ACC112 (cell line): Measurements from ENCODE around the gene SLC10A6.

Experiments used
- H2AFZ ChIP-seq: fragments of 200-600 bp; sonication (generic); one replicate; pipeline ENCODE4 v1.6.0; 2017; ENCODE audit warnings: antibody characterized with exemption, low read length; ENCODE audit not compliant: unreplicated experiment
- H3K27ac ChIP-seq: fragments of 200-600 bp; sonication (generic); 2 replicates; pipeline ENCODE4 v1.5.1; 2014; ENCODE audit warnings: low read depth, mild to moderate bottlenecking, antibody characterized with exemption, low read length, moderate library complexity
- H3K27me3 ChIP-seq: fragments of 200-600 bp; sonication (generic); 2 replicates; pipeline ENCODE4 v1.6.1; 2014; ENCODE audit warnings: mild to moderate bottlenecking, antibody characterized with exemption, low read length, moderate library complexity, mixed read lengths; ENCODE audit not compliant: insufficient read depth
- H3K36me3 ChIP-seq: fragments of 200-600 bp; sonication (generic); 2 replicates; pipeline ENCODE4 v1.6.1; 2016; ENCODE audit warnings: mild to moderate bottlenecking, antibody characterized with exemption, low read length, moderate library complexity, mixed read lengths; ENCODE audit not compliant: insufficient read depth
- H3K4me1 ChIP-seq: fragments of 200-600 bp; sonication (generic); one replicate; pipeline ENCODE4 v1.6.1; 2016; ENCODE audit warnings: low read length, mixed read lengths; ENCODE audit not compliant: insufficient read depth, unreplicated experiment, control insufficient read depth
- H3K4me3 ChIP-seq: fragments of 200-600 bp; sonication (generic); 2 replicates; pipeline ENCODE4 v1.5.1; 2014; ENCODE audit warnings: mild to moderate bottlenecking, low read depth, low read length
- H3K79me2 ChIP-seq: fragments of 200-600 bp; sonication (generic); one replicate; pipeline ENCODE4 v1.6.0; 2016; ENCODE audit warnings: low read length; ENCODE audit not compliant: control insufficient read depth, unreplicated experiment, insufficient read depth

SLC10A6 gene, protein sequence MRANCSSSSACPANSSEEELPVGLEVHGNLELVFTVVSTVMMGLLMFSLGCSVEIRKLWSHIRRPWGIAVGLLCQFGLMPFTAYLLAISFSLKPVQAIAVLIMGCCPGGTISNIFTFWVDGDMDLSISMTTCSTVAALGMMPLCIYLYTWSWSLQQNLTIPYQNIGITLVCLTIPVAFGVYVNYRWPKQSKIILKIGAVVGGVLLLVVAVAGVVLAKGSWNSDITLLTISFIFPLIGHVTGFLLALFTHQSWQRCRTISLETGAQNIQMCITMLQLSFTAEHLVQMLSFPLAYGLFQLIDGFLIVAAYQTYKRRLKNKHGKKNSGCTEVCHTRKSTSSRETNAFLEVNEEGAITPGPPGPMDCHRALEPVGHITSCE

DNA sequence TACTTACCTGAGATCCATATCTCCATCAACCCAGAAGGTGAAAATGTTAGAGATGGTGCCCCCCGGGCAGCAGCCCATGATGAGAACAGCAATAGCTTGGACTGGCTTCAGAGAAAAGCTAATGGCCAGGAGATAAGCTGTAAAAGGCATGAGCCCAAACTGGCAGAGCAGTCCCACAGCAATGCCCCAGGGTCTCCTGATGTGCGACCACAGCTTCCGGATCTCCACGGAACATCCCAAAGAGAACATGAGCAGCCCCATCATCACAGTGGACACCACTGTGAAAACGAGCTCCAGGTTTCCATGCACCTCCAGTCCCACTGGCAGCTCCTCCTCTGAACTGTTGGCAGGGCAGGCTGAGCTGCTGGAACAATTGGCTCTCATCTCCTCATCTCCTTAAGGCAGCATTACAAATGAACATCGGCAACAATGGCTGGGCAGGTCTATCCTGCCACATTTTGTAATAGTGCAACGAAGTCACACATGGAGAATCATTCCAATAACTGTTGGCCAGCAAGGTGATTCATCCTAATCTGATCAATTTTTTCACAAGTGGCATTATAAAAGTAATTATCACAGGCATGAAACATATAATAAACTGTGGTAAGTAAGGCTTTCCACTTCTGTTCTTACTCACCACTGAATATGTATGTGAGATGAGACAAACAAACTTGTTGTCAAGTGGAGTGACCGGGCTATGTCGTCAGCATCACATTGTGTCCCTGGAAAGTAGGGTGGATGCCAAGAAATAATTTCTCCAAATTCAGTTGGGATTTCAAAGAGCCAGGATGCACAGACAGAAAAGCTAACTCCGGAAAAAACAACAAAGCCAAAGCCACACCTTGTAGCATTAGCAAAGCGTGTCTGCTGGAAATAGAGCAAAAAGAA is at the start of gene SLC10A6:
TSS of gene SLC10A6 (minus strand) at position 653 of the 888 bp plus-strand sequence. CDS start at position 384, 269 bp downstream.
- Histone ChIP-seq H3K36me3 (no peaks in the 10 kb centered on the region), H3K27me3 (peaks cover 8% of the 10 kb centered on the region; the same call in 1 of the 2 replicates), H3K27ac (no peak within 1 kb of the TSS), H3K4me1 (no peaks in the 10 kb centered on the region), H3K79me2 (no peaks in the 10 kb centered on the region), H2AFZ (no peak within 1 kb of the TSS), H3K4me3 (no peak within 1 kb of the TSS)

DNA sequence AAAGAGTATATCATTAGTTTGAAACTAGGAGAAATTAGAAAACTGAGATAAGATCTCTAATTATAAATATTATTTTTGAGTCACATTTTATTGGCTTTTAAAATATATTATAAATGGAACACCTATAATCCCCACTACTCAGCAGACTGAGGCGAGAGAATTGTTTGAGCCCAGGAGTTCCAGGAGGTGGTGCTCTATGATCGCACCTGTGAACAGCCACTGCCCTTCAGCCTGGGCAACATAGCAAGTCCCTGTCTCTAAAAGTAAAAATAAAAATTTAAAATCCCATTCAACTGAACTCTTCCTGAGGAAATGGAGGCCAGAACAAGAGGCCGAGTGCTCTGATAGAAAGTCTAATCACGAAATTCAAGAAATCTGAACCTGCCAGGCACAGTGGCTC is 49.4 kb upstream of the SLC10A6 start:
- peaks cover 12% of the 10 kb centered on the region for H3K4me1 ChIP-seq
- H3K79me2 ChIP-seq: no peaks in the 10 kb centered on the region
- H2AFZ ChIP-seq: no peak overlapping the region
- H3K27me3 ChIP-seq: no peaks in the 10 kb centered on the region
- H3K4me3 ChIP-seq: no peak overlapping the region
- H3K36me3 ChIP-seq: no peaks in the 10 kb centered on the region
- no peak overlapping the region for H3K27ac ChIP-seq

DNA sequence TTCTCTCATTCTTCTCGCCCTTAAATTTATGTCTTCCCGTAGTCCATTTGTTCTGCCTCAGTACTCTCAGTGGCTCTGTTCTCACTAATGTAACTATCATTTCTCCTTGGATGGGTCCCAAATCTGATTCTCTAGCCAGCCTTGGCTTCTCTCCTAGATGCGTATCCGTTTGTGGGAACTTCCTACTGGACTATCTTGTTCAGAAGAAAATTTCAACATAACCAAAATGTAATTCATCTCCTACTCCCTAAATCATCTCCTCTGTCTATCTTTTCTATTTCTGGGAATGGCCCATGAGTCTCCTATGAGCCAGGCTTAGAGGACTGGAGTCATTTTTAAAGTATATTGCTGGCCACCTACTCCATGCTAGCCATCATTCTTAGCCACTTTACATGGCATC is 47.4 kb upstream of the SLC10A6 start:
- Histone ChIP-seq H3K27me3 (no peaks in the 10 kb centered on the region), H3K79me2 (no peaks in the 10 kb centered on the region), H3K27ac (no peak overlapping the region), H3K4me3 (no peak overlapping the region), H3K36me3 (no peaks in the 10 kb centered on the region), H2AFZ (no peak overlapping the region), H3K4me1 (peaks cover 12% of the 10 kb centered on the region)

DNA sequence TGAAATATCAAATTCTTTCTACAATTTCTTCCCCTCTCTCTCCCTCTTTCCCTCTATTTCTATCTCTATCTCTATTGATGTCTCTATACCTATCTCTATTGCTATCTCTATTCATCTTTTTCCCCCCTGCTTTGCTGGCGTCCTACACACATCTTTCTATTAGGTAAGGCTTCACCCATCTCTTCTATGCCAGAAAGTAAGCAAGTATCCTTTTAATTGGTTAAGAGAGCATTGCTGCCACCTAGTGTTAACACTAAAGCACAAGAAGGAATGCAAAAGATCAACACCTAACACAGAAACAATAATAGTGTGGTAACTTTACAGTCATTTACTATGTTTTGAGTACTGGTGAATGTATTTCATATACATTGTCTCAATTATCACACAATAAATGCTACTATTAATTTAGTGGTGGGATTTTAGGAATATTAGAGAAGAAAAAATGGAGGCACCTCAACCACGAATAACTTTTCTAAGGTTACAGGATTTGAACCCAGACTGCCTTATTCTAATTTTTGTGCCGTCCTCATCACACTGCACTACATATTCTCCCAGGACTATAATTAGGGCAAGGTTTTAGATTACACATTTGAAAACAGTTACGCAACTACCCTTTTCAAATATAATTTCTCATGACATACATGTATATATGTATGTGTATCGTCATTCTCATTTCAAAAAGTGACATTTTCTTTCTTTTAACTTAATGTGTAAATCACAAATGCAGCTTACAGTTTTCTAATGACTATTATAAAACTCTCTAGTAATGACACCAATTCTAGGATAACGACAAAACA is 46.7 kb upstream of the SLC10A6 start:
- no peak overlapping the region for H2AFZ ChIP-seq
- no peaks in the 10 kb centered on the region for H3K27me3 ChIP-seq
- H3K4me3 ChIP-seq: no peak overlapping the region
- no peaks in the 10 kb centered on the region for H3K79me2 ChIP-seq
- H3K4me1 ChIP-seq: peaks cover 12% of the 10 kb centered on the region
- H3K36me3 ChIP-seq: no peaks in the 10 kb centered on the region
- H3K27ac ChIP-seq: no peak overlapping the region

DNA sequence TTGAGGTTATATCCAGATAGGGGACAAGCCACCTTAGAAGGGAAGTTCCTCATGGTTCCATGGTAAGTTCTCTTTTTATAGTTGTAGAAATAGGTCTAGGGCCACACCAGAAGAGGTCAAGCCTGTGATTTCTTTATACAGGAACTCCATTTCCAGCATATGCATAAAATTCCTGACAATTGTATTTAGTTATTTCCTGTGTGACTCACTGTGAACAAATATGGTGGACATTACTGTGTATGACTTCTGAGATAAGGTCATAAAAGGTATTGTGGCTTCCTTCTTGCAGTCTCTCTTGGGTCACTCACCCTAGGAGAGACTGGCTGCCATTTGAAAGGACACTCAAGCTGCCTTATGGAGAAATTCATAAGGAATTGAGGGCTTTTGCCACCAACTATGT is 45.3 kb upstream of the SLC10A6 start:
- Histone ChIP-seq H2AFZ (peak overlapping the region; percentile 76), H3K36me3 (no peaks in the 10 kb centered on the region), H3K4me3 (no peak overlapping the region), H3K79me2 (no peaks in the 10 kb centered on the region), H3K4me1 (peaks cover 12% of the 10 kb centered on the region), H3K27ac (peak overlapping the region; percentile 16), H3K27me3 (no peaks in the 10 kb centered on the region)

DNA sequence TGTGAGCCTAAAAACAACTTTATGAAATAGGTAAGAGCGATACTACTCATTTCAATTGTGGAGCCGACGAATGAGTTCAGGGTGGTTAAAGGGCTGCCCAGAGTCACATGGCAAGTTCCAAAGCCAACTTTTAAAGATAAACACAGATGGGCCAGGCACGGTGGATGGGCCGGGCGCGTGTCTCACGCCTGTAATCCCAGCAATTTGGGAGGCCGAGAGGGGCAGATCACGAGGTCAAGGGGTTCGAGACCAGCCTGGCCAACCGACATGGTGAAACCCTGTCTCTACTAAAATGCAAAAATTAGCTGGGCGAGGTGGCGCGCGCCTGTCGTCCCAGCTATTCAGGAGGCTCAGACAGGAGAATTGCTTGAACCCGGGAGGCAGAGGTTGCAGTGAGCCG is 44.0 kb upstream of the SLC10A6 start:
- Histone ChIP-seq H2AFZ (no peak overlapping the region), H3K27ac (no peak overlapping the region), H3K4me3 (peak overlapping the region; percentile 90)

DNA sequence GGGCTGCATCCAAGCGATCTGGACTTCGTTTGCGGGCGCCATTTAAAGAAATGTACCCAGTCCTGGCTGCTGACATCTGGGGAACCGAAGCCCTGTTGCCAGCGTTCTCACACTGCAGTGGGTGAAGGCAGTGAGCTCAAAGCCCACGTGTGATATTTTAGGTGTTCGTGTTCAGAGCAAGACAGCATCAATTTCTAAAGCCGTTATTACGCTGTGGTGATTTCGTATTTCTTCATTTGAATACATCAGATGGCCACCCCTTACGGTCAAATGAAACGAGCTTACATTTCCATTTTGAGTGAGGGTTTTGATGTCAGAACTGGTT is 43.4 kb upstream of the SLC10A6 start:
- Histone ChIP-seq H3K36me3 (no peaks in the 10 kb centered on the region), H3K4me3 (peak overlapping the region; percentile 90), H2AFZ (peak overlapping the region; percentile 86), H3K27ac (no peak overlapping the region), H3K79me2 (no peaks in the 10 kb centered on the region), H3K27me3 (no peaks in the 10 kb centered on the region), H3K4me1 (peaks cover 12% of the 10 kb centered on the region)

More for the DNA sequence above, 44.0 kb upstream of the SLC10A6 start:
- Histone ChIP-seq H3K27me3 (no peaks in the 10 kb centered on the region), H3K4me1 (peaks cover 12% of the 10 kb centered on the region), H3K79me2 (no peaks in the 10 kb centered on the region), H3K36me3 (no peaks in the 10 kb centered on the region)

DNA sequence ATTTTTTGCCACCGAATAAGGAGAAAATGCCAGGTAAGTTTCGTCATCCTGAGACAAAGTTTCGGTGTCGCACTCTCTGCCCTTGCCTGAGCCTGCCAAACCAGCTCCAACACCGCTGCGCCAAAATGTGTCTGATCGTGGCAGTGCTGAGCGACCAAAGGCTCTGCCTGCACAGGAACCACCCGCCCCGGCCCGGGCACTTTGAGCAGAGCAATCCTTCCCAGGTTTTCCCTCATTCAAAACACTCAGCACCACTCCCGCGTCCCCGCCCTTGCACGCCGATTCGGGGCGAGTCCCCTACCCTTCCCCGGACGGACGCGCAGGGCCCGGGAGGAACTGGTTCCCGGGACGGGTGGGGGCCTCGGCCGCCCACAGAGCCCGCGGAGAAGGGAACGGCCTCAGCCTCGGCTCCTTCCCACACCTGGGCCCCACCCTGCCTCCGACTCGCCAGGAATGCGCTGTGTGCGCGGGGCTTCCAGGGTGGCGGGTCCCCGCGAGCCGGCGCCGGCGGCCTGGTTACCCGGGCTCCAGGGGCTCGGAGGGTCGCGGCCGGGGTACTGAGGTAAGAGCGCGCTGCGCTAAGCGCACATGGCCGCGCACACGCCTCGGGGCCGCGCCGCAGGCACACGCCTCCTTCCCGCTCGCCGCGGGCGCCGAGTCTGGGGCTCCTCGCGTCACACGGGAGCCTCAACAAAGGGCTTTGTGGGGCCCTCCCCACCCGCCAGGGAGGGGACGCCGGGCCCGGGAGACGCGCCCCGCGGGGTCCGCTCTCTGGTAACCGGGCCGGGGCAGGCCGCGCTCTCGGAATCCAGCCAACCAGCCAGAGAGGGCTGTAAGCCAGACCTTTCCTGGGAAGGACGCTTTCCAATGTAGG is 42.8 kb upstream of the SLC10A6 start, which contains the start of gene C4orf36:
TSS of gene C4orf36 (minus strand) at position 661 of the 874 bp plus-strand sequence. CDS start 902 bp downstream, outside the sequence.
- no peaks in the 10 kb centered on the region for H3K36me3 ChIP-seq
- H3K27ac ChIP-seq: no peak within 1 kb of the TSS; the same call in 1 of the 2 replicates
- no peaks in the 10 kb centered on the region for H3K27me3 ChIP-seq
- peak within 1 kb of the TSS; percentile 86 for H2AFZ ChIP-seq
- no peaks in the 10 kb centered on the region for H3K79me2 ChIP-seq
- peak within 1 kb of the TSS; percentile 90 for H3K4me3 ChIP-seq
- peaks cover 12% of the 10 kb centered on the region for H3K4me1 ChIP-seq

DNA sequence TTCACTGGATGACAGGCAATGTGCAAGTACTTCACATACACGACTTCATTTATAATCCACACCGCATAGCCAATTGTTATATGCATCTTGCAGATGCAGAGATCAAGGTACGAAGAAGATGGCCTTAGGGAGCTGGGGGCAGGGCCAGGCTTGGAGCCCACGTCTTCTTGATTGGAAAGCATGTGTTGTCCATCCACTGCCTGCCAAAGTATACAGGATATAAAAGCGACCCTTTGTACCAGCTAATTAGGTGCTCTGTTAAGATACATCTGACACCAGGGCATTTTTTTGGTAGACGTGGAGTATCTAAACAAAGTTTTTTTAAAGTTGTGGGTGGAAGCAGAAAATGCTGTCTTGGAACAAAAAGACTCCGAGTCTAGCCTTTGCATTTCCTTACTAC is 41.6 kb upstream of the SLC10A6 start:
- H3K36me3 ChIP-seq: no peaks in the 10 kb centered on the region
- no peaks in the 10 kb centered on the region for H3K79me2 ChIP-seq
- H3K4me1 ChIP-seq: peaks cover 7% of the 10 kb centered on the region
- no peak overlapping the region for H2AFZ ChIP-seq
- H3K27me3 ChIP-seq: no peaks in the 10 kb centered on the region
- no peak overlapping the region for H3K4me3 ChIP-seq
- no peak overlapping the region for H3K27ac ChIP-seq
